HG03565 (cell line): ENCODE measurements around the gene DLGAP4.
"Not testable (repeated sequence)": the region's sequence is repeated elsewhere in the genome, so short reads cannot be mapped to it uniquely, and the experiment has no call there.

Experiments used
- ATAC-seq: cut with Tn5 transposase; IDR thresholded peaks from one replicate; pipeline ENCODE4 v1.9.1; 2021; ENCODE audit warnings: mild to moderate bottlenecking, moderate library complexity; ENCODE audit not compliant: unreplicated experiment

DLGAP4 gene

GRCh38 chr20:36547186-36548005, 241.3 kb downstream of the DLGAP4 start:
- ATAC-seq: no peak

GRCh38 chr20:36548006-36548315, 241.8 kb downstream of the DLGAP4 start:
- no peak for ATAC-seq

- no peak for ATAC-seq
Observed at GRCh38 chr20:36548704-36549627, 242.8 kb downstream of the DLGAP4 start.

- no peak for ATAC-seq
Observed at GRCh38 chr20:36549628-36549941, 243.4 kb downstream of the DLGAP4 start.

- no peak for ATAC-seq
Observed at GRCh38 chr20:36549942-36550789, 244.0 kb downstream of the DLGAP4 start.

- no peak for ATAC-seq
Observed at GRCh38 chr20:36550790-36551299, 244.7 kb downstream of the DLGAP4 start.

GRCh38 chr20:36555248-36555647, 249.1 kb downstream of the DLGAP4 start:
- no peak for ATAC-seq

GRCh38 chr20:36562724-36563123, 256.6 kb downstream of the DLGAP4 start:
- ATAC-seq: no peak

GRCh38 chr20:36563374-36563773, 257.2 kb downstream of the DLGAP4 start:
- no peak for ATAC-seq

- not testable (repeated sequence) for ATAC-seq
Observed at GRCh38 chr20:36564078-36564725, 258.1 kb downstream of the DLGAP4 start.

- not testable (repeated sequence) for ATAC-seq
Observed at GRCh38 chr20:36564726-36565121, 258.6 kb downstream of the DLGAP4 start.

GRCh38 chr20:36565520-36565919, 259.4 kb downstream of the DLGAP4 start:
- no peak for ATAC-seq

- no peak for ATAC-seq
Observed at GRCh38 chr20:36569847-36570429, 263.8 kb downstream of the DLGAP4 start.

- ATAC-seq: no peak
Observed at GRCh38 chr20:36571564-36572504, 265.7 kb downstream of the DLGAP4 start.

- peak; percentile 16 for ATAC-seq
Observed at GRCh38 chr20:36572701-36573102, 266.6 kb downstream of the DLGAP4 start.

GRCh38 chr20:36573103-36573797, 267.1 kb downstream of the DLGAP4 start, which contains the start of gene TGIF2:
TSS of gene TGIF2 (plus strand) at chr20:36573597. CDS start at chr20:36578775, 5,178 bp downstream.
- peak; percentile 57 for ATAC-seq

- no peak for ATAC-seq
Observed at GRCh38 chr20:36573798-36574365, 267.7 kb downstream of the DLGAP4 start.
